SK-N-SH treated with all-trans-retinoic acid at 6 μM for 48 hours (cell line): ENCODE results near the gene RAB35.

ENCODE experiments used
- BACH2 ChIP-seq: fragments of 250-450 bp; sonication (Bioruptor Pico); IDR thresholded peaks from 2 replicates; pipeline ENCODE4 v1.9.0; 2021; ENCODE audit warnings: mild to moderate bottlenecking, borderline replicate concordance
- POU6F1 ChIP-seq: fragments of 250-450 bp; sonication (Bioruptor Pico); IDR thresholded peaks from 2 replicates; pipeline ENCODE4 v1.8.0; 2021; ENCODE audit warnings: low read depth, mild to moderate bottlenecking, moderate library complexity, borderline replicate concordance

- TF ChIP-seq POU6F1 (CRISPR knock-in tag) (no peak), BACH2 (CRISPR knock-in tag) (no peak)
Observed at GRCh38 chr12:120157678-120158077, 41.1 kb upstream of the RAB35 start.
